Lower leg skin (tissue), 3 donors: ENCODE measurements around the gene S100A2.

ENCODE experiments used
- POLR2A ChIP-seq, 2 donors: fragments of 450-650 bp; IDR thresholded peaks; one replicate each; pipeline ENCODE4 v1.6.1; 2016 to 2017; ENCODE audit warnings: antibody characterized with exemption in 2 of 2, mild to moderate bottlenecking in 1 of 2, moderate library complexity in 1 of 2
- TF ChIP-seq, protein P1 (sequence below), 3 donors: fragments of 450-650 bp; IDR thresholded peaks; one replicate each; pipeline ENCODE4 v1.5.1; 2016; ENCODE audit warnings: antibody characterized with exemption in 3 of 3, mild to moderate bottlenecking in 3 of 3, moderate library complexity in 2 of 3

- TF ChIP-seq POLR2A (IDR thresholded peaks at IDR 0.05), result no peak
- TF ChIP-seq, protein P1, sequence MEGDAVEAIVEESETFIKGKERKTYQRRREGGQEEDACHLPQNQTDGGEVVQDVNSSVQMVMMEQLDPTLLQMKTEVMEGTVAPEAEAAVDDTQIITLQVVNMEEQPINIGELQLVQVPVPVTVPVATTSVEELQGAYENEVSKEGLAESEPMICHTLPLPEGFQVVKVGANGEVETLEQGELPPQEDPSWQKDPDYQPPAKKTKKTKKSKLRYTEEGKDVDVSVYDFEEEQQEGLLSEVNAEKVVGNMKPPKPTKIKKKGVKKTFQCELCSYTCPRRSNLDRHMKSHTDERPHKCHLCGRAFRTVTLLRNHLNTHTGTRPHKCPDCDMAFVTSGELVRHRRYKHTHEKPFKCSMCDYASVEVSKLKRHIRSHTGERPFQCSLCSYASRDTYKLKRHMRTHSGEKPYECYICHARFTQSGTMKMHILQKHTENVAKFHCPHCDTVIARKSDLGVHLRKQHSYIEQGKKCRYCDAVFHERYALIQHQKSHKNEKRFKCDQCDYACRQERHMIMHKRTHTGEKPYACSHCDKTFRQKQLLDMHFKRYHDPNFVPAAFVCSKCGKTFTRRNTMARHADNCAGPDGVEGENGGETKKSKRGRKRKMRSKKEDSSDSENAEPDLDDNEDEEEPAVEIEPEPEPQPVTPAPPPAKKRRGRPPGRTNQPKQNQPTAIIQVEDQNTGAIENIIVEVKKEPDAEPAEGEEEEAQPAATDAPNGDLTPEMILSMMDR (IDR thresholded peaks at IDR 0.05), result no peak
Observed at GRCh38 chr1:153609585-153609907, 43.9 kb upstream of the S100A2 start.
